T-helper 1 cell (primary cell): ENCODE measurements around the gene FADS2.
A peak's percentile ranks its signal among the peaks of the same experiment; 100 is the strongest.

Experiments used
- DNase-seq, 5 donors: peaks; one replicate each; pipeline ENCODE4 v3.0.0-alpha.2; 2012 to 2020

The FADS2 gene

DNA sequence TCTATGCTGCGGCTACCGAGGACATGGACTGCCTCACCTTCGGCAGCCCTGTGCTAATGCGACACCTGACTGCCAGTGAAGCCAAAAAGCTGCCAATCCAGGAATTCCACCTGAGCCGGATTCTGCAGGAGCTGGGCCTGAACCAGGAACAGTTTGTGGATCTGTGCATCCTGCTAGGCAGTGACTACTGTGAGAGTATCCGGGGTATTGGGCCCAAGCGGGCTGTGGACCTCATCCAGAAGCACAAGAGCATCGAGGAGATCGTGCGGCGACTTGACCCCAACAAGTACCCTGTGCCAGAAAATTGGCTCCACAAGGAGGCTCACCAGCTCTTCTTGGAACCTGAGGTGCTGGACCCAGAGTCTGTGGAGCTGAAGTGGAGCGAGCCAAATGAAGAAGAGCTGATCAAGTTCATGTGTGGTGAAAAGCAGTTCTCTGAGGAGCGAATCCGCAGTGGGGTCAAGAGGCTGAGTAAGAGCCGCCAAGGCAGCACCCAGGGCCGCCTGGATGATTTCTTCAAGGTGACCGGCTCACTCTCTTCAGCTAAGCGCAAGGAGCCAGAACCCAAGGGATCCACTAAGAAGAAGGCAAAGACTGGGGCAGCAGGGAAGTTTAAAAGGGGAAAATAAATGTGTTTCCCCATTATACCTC is 32.1 kb upstream of the FADS2 start:
- no peak for DNase-seq

DNA sequence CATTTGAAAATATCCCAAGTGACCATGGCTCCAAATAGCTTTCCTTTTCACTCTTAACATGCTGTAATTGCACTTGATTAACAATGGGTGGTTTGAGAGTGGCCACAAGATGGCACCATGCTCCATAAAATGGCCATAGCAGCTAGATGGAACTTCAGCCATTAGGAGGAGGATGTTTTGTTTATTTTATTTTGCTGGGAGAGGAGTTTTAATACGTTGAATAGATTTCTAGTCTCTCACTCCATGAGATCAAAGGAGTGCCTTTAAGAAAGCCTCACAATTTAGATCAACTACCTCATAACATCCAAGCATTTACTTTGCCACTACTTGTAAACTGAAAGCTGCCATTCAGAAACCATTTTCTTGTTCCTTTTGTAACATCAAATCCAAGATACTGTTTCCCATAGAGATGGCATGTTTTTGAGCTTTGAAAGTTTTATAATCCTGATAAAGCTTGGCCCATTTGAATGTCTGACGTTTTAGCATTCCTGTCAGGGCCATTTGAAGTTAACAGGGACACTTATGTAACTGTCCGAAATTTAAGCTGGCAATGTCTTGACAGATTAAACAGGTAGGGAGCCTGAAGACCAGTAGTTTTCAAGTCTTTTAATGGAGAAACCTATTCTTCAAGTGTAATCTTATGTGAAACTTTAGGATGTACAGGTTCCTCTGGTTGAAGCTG is 30.7 kb upstream of the FADS2 start:
- DNase-seq, result peak in 4 of 5 donors; percentile 53 to 71 (median 64)

DNA sequence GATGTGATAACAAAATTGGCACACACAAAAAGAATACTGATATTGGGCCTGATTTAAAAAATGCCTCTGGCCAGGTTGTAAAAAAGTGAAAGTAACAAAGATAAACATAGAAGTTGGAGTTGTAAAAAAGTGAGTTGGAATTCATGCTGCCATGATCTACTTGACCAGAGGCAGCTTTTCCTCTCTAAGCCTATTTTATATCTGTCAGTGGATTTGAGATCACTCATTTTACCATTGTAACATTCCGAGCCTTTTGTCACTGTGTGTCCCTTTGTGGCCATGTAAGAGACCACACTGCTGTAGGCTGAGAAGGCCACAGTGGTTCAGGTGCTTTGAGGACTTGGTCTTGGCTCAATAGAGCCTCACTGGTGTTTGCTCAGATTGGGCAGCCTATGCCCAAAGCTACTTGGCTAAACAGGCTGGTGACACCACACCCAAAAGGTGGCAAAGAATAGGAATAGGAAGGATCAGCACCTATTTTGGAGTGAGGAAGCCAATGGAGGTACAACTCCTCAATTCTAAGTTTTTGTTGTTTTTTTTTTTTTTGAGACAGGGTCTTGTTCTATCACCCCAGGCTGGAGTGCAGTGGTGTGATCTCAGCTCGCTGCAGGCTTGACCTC is 28.3 kb upstream of the FADS2 start:
- no peak for DNase-seq

DNA sequence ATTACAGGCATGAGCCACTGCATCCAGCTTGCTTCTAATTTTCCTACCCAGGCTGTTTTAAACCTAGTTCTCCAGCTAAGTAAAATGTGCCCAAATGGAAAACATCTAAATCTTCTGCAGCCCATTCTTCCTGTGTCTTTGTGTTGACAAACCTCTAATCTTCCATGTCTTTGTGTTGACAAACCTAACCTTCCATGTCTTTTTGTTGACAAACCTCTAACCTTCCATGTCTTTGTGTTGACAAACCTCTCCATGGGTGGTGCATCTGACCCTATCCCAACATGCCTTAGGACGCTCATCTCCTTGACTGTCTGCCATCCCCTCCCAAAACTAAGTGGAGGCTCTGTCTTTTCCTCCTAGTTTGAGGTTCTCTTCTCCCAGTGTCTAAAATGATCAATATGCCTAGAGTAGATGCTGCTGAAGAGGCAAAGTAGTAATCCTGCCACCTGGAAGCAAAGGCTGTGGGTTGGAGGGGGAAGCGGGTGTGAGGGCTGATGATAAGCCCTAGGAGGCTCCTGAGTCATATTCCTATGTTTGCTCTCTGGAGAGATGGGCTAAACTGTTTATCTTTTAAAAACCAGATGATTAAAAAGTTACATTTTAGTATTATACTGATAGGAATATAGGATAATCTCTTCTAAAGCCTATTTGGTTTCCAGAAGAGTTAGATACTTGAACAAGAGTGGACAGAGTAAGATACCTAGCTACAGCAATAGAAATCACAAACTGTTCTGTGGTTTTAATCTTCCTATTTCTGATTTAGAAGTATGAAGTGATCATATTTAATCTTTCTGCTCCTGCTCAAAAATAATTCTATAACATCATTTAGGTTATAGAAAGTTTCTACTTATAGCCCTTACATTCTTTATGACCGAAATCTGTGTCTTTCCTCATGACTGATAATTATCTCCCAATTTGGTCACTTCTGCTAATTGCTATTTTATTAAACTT is 27.5 kb upstream of the FADS2 start:
- DNase-seq, result no peak

DNA sequence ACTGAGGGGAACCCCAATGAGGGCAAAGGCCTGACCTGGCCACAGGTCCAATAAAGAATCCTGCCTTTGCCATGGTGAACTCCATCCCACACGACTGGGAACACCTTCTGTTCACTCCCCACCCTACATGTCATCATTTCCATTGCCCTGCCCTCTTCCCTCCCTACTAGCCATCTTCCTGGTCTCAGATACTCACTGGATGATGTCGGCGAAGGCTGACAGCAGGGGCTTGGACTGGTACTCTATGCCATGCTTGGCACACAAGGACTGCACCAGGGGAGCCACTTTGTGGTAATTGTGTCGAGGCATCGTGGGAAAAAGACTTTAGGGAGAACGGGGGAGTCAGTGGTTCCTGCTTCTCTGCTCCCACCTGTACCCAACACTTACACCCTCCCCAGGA is 25.5 kb upstream of the FADS2 start:
- no peak for DNase-seq

DNA sequence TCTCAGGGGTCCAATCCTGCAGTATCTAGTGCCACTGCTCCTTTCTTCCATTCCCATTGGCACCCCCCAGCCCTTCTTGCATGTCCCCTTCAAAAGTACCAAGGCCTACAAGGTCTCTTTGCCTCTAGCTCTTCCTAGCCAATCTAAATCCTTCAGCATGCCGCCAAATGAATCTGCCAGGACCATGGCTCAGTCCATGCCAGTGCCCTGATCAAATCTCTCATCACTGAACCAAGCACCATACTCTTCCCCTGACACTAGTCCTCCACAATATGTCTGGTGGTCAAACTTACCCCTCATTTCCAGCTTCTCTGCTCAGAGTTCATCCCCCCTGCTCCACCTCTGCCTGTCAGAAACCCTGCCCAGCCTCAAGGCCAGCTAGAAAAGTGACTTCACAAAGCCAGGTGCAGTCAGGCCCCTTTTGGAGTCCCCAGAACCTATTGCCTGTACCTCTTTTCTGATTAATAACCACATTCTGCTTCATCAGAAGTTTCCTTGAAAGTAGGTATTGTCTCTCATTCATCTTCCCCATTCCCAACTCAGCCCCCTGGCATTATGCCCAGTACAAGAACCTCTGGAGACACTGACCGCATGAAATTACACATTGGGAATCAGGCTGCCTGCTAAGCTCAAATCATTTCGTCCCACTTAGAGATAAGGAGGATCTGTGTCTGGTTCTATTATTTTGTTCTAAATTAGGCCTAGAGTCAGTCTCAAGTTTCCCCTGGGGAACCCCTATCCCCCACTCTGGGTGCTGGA is 24.0 kb upstream of the FADS2 start:
- no peak for DNase-seq

DNA sequence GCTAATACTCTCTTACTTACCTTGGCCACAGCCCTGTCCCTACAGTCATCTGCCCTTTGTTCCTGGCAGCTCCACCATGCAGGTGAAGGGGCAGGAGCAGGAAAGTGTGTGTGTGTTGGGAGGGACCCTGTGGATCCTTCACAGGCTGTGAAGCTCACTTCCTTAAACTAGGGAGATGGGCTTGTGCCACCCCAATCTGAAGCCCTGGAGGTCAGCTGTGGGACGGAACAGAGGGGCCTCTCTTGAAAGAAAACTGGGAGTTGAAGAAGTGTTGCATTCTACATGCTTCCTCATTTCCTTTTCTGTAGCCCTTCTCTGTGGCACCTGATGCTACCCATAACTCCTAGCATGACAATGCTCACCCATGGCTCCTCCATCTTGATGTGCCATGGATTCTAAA is 23.0 kb upstream of the FADS2 start:
- DNase-seq, result no peak

DNA sequence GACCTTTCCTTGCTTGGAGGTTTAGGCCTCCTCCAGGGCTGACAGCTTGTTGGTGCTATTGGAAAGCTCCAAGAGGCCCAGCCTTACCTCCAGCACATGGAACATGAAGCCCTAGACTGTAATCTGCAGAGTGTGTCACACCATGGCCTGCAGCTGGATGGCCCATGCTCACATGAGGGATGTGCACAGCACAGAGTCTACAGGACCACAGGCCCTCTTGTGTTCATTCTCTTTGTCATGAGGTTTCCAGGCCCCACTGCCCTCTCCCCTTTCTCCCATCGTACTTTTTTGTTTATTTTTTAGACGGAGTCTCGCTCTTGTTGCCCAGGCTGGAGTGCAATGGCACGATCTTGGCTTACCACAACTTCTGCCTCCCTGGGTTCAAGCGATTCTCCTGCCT is 21.3 kb upstream of the FADS2 start:
- no peak for DNase-seq

DNA sequence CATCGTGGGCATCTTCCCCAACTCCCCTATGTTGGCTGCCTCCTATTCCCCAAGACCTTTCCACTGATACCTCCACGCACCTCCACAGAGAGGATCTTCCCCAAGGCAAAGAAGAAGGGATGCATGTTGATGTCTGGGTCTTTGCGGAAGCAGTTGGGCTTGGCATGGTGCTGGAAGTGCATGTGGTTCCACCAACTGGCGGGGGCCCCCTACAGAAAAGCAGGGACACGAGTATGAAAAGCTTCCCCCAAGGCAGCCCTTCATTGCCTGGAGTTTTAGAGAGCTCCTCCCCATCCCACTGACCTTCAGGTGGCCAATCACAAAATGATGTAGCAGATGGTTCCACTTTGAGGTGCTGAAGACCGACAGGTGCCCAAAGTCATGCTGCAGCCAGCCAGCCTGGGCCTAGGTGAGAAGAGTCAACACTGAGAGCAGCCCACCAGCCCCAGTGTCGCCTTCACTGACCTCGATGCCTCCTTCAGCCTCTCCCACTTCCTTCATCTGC is 17.4 kb upstream of the FADS2 start:
- no peak for DNase-seq

DNA sequence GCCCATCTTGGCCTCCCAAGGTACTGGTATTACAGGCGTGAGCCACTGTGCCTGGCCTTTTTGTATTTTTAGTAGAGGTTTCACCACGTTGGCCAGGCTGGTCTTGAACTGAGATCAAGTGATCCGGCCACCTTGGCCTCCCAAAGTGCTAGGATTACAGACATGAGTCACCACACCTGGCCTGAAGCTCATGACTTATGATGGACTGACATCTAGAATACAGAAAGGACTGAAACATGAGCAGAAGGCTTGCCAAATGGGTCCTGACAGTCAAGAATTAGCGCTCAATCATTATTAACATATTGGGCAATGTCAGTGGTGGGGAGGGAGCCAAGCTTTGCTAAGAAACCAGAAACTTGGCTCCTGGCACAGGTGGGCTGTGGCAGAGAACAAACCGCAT is 16.3 kb upstream of the FADS2 start:
- DNase-seq, result no peak

DNA sequence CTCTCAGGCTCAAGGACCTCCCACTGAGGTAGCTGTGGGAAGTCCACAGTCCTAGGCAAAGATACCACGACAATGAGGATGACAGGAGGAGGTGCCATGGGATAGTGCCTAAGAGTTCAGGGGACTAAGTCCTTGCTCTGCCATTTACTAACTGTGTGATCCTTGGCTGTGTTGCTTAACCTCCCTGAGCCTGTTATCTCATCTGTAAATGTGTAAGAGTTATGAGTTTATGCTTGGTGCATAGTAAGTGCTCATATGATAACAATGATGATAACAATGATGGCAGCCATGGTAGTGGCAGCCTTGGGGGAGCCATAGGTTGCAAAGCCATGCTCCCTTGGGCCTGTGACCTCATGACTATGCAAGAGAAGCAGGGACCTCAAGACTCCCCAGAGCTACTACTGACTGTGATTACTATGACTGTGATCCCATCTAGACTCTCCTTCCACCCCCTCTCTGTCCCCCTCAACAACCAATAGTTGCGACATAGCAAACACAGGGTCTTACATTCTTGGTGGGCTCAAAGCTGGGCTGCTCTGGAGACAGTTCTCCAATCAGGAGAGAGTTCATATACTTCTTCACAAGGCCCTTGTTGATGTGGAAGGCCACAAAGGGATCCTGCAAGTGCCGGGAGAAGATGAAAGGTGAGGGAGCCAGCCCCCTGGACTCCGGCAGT is 15.2 kb upstream of the FADS2 start:
- no peak for DNase-seq

DNA sequence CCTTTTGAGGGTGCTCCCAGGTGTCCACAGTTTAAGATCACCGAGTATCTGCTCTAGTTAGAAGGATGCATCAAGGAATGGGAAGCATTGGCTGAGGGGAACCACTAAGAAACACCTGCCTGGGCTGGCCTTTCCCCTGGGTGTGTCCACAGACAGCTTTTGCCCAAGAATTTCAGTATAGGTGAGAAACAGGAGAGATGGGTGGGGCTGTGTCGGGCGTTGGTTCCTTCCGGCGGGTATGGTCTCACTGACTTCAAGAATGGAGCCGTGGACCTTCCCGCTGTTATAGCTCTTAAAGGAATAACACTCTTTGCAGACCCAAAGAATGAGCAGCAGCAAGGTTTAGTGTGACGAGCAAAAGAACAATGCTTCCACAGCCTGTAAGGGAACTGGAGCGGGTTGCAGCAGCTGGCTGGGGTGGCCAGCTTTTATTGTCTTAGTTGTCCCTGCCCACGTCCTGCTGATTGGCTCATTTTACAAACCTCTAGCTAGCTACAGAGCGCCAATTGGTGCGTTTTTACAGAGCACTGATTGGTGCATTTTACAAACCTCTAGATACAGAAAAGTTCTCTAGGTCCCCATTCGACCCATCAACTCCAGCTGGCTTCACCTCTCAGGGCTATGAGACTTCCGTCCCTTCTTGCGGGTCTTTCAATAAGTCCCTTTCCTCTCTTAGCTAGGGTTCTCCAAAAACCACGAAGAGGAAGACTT is 13.7 kb upstream of the FADS2 start:
- DNase-seq, result peak in 1 of 5 donors; percentile 65

DNA sequence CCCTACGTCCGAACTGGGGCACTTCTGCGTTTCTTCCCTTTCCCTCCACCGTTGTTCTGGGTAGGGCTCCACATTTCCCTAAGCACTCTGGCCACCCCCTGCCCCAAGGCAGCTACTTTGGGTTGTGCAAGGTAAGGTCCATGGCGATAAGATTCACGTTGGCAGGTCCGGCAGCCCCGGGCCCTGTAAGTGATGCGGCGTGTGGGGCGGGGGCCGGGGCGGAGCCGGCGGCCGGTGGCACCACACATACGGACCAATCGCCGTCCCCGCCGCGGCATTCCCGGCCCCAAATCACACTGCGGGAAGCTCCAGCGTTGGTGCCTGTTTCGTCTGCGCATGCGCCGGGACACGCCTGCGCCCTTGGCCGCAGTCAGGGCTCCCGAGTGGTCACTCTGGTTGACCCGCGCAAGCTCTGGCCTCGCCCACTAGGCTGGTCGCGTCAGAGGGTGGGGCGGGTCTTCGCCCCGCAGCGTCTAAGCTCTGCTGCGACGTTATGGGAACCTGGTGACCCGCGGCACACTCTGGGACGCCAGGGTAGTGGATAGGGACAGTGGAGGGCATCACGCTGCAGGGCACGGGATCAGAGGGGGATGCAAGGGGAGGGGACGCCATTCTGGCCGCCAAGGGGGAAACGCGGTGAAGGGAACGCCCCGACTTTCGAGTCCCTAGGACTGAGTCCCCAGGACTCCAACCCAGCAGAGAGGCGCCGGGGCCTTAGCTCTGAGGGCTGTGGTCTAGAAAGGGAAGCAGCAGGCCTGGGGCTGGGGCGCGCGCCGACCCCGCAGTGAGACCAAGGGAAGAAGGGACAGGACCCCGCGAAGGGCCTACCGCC is 12.9 kb upstream of the FADS2 start:
- DNase-seq, result peak in 1 of 5 donors; percentile 91

DNA sequence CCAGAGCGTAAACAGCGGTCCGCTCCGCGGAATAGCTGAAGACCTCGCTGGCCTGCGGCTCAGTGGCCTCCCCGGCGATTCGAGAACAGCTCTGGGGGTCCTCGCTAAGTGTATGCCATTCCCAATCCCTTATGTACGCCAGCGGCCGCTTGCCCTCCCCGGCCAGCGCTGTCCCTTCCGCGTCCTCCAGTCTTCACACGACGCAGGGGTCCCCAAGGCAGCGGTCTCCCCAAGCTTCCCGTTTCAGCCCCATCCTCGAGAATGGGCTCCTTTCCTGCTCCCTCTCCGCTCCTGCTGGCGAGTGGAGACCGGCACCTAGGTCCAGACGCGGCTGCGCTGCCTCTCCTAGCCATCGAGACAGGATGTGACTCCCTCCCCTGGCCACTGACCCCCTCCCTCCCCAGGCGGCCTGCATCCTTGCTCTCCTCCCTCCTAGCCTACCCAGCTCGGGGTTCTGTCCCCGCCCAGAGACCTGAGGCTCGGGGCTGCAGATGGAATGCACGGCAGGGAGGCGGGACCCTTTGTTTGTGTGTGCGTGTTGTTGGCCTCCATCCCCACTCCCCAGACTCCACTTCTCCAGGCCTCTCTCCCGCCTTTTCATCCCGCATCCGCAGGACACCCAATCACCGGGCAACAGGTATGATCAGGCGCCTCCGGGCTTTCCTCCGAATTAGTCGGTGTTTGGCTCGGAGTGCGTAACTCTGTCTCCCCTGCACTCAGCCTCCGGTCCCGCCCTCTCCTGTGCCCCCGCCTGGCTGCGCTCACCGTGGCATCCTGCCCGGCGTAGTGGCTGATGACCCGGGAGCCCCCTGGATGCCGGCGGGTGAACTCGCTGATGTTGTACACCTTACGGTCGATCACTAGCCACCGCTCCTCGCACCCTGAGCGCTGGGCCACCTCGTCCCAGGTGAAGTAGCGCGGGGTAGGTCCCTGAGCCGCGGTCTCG is 12.0 kb upstream of the FADS2 start:
- DNase-seq, result peak in 4 of 5 donors; percentile 30 to 74 (median 32)

DNA sequence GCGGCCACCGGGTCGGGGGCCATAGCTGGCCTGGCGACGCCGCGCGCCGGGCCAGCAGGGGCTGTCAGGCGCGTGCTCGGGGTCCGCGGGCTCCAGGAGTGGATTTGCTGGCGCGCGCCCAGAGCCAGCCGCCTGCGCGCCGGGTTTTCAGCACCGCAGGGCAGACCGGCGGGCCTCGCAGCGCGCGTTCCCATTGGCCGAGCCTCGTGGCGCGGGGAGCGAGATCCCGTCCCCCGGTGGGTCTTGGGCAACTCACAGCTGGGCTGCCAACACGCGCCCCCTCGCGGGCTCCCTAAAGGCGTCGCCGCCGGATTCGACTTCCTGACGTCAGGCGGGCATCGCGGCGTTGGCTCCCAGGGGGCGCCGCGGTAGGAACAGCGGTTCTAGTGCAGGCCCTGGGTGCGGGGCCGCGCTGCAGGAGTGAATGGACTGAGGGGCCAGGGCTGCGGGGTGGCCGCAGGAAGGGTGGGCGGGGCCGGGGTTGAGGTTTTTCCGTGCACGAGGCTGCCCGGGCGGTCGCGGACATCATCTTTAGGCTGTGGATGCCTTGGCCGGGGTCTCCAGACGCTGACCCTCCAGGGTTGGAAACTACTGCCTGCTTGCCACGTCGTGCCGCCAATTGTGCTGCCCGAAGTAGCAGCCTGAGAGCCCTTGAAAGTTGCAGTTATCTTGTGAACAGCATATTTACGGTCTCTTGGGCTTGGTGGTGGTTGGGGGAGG is 11.2 kb upstream of the FADS2 start, which contains the start of gene FADS1:
Gene FADS1 (minus strand): TSS at position 268 of the 720 bp plus-strand sequence. CDS start 74 bp downstream, at position 194.
- peak; percentile 50 to 93 (median 56) for DNase-seq

DNA sequence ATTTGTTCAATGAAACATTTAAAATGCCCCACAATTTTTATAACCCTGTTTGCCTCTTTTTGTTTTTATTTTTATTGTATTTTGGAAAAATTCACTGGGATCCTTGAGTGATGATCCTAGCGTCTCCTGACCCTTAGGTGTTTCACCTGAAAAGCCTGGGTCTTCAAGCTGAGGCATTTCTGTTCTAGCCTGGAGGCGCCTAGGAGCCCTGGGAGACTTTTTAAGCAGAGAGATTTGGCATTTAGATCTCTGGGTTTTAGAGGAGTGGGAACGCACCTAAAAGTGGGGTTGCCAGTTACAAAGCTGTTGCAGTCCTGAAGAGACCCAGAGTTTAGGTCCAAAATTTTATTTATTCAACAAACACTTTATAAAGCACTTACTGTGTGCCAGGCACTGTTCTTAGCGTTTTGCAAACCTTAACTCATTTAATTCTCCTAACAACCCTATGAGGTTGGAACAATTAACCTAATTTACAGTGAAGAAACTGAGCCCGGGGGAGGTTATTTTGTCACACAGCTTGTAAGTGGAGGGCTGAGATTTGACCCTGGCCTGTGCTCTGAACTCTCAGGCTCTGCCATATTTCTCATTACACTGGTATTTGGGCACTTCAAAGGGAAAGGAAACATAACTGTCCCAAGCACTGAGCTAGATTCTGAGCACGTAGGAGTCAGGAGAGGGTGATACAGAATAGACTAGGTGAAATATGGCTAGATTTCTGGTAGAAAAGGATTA is 10.5 kb upstream of the FADS2 start:
- DNase-seq, result no peak

DNA sequence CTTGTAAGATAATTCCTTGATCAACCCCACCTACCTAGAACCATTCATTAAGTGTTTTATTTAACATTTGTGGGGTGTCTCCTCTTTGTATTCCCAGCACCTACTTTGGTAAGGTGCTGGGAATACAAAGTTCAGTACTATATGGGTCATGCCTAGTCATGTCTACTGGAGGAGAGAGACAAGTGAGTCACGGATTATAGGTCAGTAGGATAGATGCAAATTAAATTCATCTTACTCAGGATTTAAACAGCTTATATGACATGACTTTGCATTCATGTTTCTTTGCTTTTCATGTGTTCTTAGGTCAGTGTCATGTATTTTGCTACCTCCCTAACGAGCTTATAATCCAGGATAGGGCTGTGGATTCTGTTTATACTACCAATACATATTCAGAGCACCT is 7.9 kb upstream of the FADS2 start:
- DNase-seq, result no peak
